GM23248 (cell line): ENCODE results near the gene TALDO1.

Experiments
- EZH2 ChIP-seq: fragments of 200-600 bp; sonication (generic); IDR thresholded peaks from 2 replicates; pipeline ENCODE4 v1.6.1; 2018; ENCODE audit warnings: antibody characterized with exemption, mild to moderate bottlenecking; ENCODE audit not compliant: insufficient read depth, poor library complexity, severe bottlenecking
- EZH2phosphoT487 ChIP-seq: fragments of 200-600 bp; sonication (generic); IDR thresholded peaks from 2 replicates; pipeline ENCODE4 v1.6.1; 2018; ENCODE audit warnings: antibody characterized with exemption, moderate library complexity, mild to moderate bottlenecking, low read depth; ENCODE audit not compliant: insufficient read depth

- TF ChIP-seq EZH2 (no peak), EZH2phosphoT487 (no peak)
Observed at GRCh38 chr11:724778-725386, 22.4 kb upstream of the TALDO1 start.
